Measurements from ENCODE around the gene CYP2J2. TPM values are rescaled to one million over a fixed set of nuclear protein-coding genes. Genes with fewer than 3 reads are reported as not detected.
A peak's percentile ranks its signal among the peaks of the same experiment; 100 is the strongest.

The CYP2J2 gene
- total RNA-seq, 1 experiment from 2014 or later = 15.2 TPM

DNA sequence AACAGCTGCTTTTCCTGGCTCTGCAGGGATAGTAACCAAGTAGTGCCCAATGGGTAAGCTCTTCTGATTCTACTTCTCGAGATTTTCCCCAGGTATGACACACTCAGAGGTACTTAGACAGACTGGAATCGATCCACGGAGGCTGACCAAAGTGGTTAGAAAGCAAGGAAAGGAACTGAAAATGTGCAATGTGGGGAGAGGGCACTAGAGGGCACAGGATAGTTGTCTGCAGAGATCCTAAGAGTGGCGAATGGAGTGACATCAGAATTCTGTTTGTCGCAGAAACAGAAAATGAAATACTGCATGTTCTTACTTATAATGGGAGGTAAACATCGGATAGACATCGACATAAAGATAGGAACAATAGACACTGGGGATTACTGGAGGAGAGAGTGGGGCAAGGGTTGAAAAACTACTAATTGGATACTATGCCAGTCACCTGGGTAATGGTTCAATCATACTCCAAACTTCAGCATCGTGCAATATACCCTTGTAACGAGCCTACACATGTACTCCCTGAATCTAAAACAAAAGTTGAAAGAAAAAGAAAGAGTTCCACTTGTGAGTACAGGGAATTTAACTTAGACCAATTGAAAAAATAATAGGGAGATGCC, 23.3 kb downstream of the CYP2J2 start:
- no peaks in the 10 kb centered on the region for H3K9me3 Mint-ChIP-seq (ENCODE audit: low read depth, unreplicated experiment)
- no peaks in the 10 kb centered on the region for H3K36me3 Mint-ChIP-seq (ENCODE audit: insufficient read depth, unreplicated experiment)
- BruUV-seq (replicated peaks) = no TSS peak
- intact Hi-C loops (cut with micrococcal nuclease; ENCODE audit: unreplicated experiment) = loop anchor here (1.0 kb wide), 1 partner anchor 44 kb away; no protein-coding TSS in a partner anchor
- no peaks in the 10 kb centered on the region for H3K27me3 Mint-ChIP-seq (ENCODE audit: unreplicated experiment)
- no peak overlapping the region for H3K4me3 Mint-ChIP-seq (ENCODE audit: low read depth, unreplicated experiment)
- CTCF ChIA-PET = interaction anchor here (0.5 to 0.8 kb wide), 2 partner anchors 15 to 44 kb away, joined by 3 to 4 read pairs; no protein-coding TSS in a partner anchor
- H3K4me1 Mint-ChIP-seq (ENCODE audit: low read depth, unreplicated experiment) = no peaks in the 10 kb centered on the region
- no peak overlapping the region for H3K27ac Mint-ChIP-seq (ENCODE audit: unreplicated experiment)
- peak; percentile 18 for DNase-seq
- TF ChIP-seq, protein P1, sequence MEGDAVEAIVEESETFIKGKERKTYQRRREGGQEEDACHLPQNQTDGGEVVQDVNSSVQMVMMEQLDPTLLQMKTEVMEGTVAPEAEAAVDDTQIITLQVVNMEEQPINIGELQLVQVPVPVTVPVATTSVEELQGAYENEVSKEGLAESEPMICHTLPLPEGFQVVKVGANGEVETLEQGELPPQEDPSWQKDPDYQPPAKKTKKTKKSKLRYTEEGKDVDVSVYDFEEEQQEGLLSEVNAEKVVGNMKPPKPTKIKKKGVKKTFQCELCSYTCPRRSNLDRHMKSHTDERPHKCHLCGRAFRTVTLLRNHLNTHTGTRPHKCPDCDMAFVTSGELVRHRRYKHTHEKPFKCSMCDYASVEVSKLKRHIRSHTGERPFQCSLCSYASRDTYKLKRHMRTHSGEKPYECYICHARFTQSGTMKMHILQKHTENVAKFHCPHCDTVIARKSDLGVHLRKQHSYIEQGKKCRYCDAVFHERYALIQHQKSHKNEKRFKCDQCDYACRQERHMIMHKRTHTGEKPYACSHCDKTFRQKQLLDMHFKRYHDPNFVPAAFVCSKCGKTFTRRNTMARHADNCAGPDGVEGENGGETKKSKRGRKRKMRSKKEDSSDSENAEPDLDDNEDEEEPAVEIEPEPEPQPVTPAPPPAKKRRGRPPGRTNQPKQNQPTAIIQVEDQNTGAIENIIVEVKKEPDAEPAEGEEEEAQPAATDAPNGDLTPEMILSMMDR (IDR thresholded peaks at IDR 0.05; ENCODE audit: unreplicated experiment) = peak; percentile 44

DNA sequence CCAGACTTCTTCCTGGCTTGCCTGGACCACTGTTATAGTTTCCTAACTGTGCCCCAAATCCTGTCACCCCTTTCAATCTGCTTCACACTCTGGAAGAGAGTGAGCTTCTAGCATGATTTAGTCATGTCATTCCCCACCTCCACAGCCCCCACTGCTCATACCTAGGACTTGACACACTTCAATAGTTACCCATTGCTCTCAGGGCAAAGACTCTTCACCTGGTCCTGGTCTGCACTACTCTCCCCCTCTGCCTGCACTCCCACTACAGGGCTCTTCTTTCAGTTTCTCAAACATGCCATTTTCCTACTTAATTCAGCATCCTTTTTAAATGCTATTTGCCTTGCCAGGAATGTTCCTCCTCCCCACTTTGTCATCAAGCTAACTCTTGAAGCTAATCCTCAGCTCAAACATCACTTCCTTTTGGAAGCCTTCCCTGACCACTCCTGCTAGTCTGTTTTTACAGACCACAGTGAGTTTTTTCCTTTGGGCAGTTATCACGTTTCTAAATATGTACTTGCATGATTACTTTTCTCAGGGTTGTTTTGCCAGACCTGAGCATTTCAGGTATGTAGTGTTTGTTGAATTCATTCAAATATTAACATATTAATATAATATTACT, 24.7 kb downstream of the CYP2J2 start:
- no peak for DNase-seq
- TF ChIP-seq, protein P1 (IDR thresholded peaks at IDR 0.05; ENCODE audit: unreplicated experiment) = no peak
- Mint-ChIP-seq H3K27me3 (ENCODE audit: unreplicated experiment) (no peaks in the 10 kb centered on the region), H3K27ac (ENCODE audit: unreplicated experiment) (no peak overlapping the region), H3K36me3 (ENCODE audit: insufficient read depth, unreplicated experiment) (no peaks in the 10 kb centered on the region), H3K4me1 (ENCODE audit: low read depth, unreplicated experiment) (no peaks in the 10 kb centered on the region), H3K4me3 (ENCODE audit: low read depth, unreplicated experiment) (no peak overlapping the region), H3K9me3 (ENCODE audit: low read depth, unreplicated experiment) (no peaks in the 10 kb centered on the region)
- BruUV-seq (replicated peaks) = no TSS peak
- intact Hi-C loops (cut with micrococcal nuclease; ENCODE audit: unreplicated experiment) = no loop called here
- CTCF ChIA-PET = no interaction called here

DNA sequence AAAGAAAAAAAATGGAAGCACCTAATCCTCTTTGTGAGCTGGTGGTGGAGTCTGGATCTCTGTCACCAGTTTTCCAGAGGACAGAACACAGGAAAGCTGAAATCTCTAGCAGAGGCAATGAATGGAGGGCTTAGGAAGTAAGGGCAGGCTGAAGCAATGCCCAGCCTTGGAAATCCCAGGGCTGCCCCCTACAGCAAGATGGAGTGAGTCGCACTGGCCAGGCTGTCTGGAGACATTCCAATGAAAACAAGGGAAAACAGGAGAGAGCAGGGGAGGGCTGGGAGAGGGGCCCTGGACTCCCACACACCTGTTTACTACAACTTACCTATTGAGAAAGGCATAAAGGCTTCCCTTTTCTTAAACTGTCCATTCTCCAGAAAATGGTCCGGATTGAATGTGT, 25.9 kb downstream of the CYP2J2 start:
- intact Hi-C loops (cut with micrococcal nuclease; ENCODE audit: unreplicated experiment) = no loop called here
- Mint-ChIP-seq H3K4me3 (ENCODE audit: low read depth, unreplicated experiment) (no peak overlapping the region), H3K27ac (ENCODE audit: unreplicated experiment) (no peak overlapping the region), H3K4me1 (ENCODE audit: low read depth, unreplicated experiment) (no peaks in the 10 kb centered on the region), H3K36me3 (ENCODE audit: insufficient read depth, unreplicated experiment) (no peaks in the 10 kb centered on the region), H3K9me3 (ENCODE audit: low read depth, unreplicated experiment) (no peaks in the 10 kb centered on the region), H3K27me3 (ENCODE audit: unreplicated experiment) (no peaks in the 10 kb centered on the region)
- DNase-seq = no peak
- no TSS peak for BruUV-seq (replicated peaks)
- TF ChIP-seq, protein P1 (IDR thresholded peaks at IDR 0.05; ENCODE audit: unreplicated experiment) = no peak
- CTCF ChIA-PET = interaction anchor here (0.8 kb wide), 1 partner anchor 47 kb away, joined by 3 read pairs; no protein-coding TSS in a partner anchor

DNA sequence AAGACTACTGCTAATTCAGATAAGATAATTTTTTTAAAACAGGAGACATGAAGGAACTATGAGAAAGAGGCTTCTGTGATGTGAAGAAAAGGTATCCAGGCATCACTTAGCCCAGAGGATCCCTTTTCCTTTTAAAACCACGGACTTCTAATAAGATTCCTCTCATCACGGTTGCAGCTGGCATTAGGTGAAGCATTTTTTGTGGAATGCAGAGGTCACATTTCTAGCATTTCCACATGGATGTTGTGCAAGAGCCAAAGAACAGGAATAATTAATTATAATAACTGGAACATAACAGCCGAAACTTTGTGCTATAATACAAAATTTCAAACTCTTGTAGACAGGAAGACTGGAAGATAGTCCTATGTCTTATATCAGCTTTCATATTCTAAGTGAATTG, 27.6 kb downstream of the CYP2J2 start:
- H3K27ac Mint-ChIP-seq (ENCODE audit: unreplicated experiment) = no peak overlapping the region
- intact Hi-C loops (cut with micrococcal nuclease; ENCODE audit: unreplicated experiment) = no loop called here
- no peak overlapping the region for H3K4me3 Mint-ChIP-seq (ENCODE audit: low read depth, unreplicated experiment)
- CTCF ChIA-PET = no interaction called here
- no peaks in the 10 kb centered on the region for H3K27me3 Mint-ChIP-seq (ENCODE audit: unreplicated experiment)
- no peaks in the 10 kb centered on the region for H3K36me3 Mint-ChIP-seq (ENCODE audit: insufficient read depth, unreplicated experiment)
- DNase-seq = no peak
- TF ChIP-seq, protein P1 (IDR thresholded peaks at IDR 0.05; ENCODE audit: unreplicated experiment) = no peak
- BruUV-seq (replicated peaks) = no TSS peak
- H3K9me3 Mint-ChIP-seq (ENCODE audit: low read depth, unreplicated experiment) = no peaks in the 10 kb centered on the region
- H3K4me1 Mint-ChIP-seq (ENCODE audit: low read depth, unreplicated experiment) = peaks cover 7% of the 10 kb centered on the region

Data from Calu3 (cell line).